D341Med (cell line): ENCODE results near the gene GUCA2A.

ENCODE experiments used
- DNase-seq: peaks from one replicate; pipeline ENCODE4 v3.0.0; 2012; ENCODE audit warnings: low spot score

GUCA2A gene

GRCh38 chr1:42130061-42130660 lies 34.4 kb downstream of the GUCA2A start:
- DNase-seq, result no peak

GRCh38 chr1:42128964-42129363 lies 35.6 kb downstream of the GUCA2A start:
- DNase-seq, result no peak

GRCh38 chr1:42128499-42128898 lies 36.0 kb downstream of the GUCA2A start:
- DNase-seq, result no peak

- DNase-seq, result no peak
Observed at GRCh38 chr1:42127767-42128166, 36.8 kb downstream of the GUCA2A start.

GRCh38 chr1:42125552-42125951 lies 39.0 kb downstream of the GUCA2A start:
- no peak for DNase-seq

- DNase-seq, result no peak
Observed at GRCh38 chr1:42122408-42122807, 42.1 kb downstream of the GUCA2A start.

GRCh38 chr1:42118125-42118524 lies 46.4 kb downstream of the GUCA2A start:
- DNase-seq, result no peak

GRCh38 chr1:42117214-42117613 lies 47.3 kb downstream of the GUCA2A start:
- no peak for DNase-seq

- no peak for DNase-seq
Observed at GRCh38 chr1:42114229-42114628, 50.3 kb downstream of the GUCA2A start.
